RKO (cell line): ENCODE measurements around the gene MYH16.
"Not testable (repeated sequence)": the region's sequence is repeated elsewhere in the genome, so short reads cannot be mapped to it uniquely, and the experiment has no call there.

ENCODE experiments used
- DNase-seq: peaks from one replicate; pipeline ENCODE4 v3.0.0-alpha.2; 2016; ENCODE audit warnings: low spot score

The MYH16 gene

GRCh38 chr7:99305473-99306260, 33.0 kb downstream of the MYH16 start:
- DNase-seq: no peak

DNA sequence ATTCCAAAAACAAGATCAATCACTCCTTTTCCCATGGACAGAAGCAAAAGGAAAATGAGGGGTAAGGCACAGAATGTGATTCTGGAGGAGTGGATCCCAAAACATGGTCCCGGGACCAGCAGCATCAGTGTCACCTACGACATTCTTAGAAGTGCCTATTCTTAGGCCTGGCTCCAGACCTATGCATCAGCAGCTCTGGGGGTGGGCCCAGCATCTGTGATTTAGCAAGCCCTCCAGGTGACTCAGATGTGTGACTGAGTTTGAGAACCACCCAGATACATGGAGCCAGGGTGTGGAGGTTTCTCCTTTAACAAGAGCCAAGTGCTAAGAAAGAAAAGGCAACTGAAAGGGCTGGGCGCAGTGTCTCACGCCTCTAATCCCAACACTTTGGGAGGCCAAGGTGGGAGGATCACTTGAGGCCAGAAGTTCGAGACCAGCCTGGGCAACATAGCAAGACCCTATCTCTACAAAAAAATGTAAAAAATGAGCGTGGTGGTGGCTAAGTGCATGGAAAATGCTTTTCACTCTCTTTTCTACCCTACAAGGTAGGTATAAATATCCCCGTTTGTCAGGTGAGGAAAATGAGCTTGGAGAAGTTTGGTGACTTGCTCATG, 35.9 kb downstream of the MYH16 start:
- DNase-seq: peak; percentile 46

GRCh38 chr7:99309111-99309510, 36.5 kb downstream of the MYH16 start:
- no peak for DNase-seq

DNA sequence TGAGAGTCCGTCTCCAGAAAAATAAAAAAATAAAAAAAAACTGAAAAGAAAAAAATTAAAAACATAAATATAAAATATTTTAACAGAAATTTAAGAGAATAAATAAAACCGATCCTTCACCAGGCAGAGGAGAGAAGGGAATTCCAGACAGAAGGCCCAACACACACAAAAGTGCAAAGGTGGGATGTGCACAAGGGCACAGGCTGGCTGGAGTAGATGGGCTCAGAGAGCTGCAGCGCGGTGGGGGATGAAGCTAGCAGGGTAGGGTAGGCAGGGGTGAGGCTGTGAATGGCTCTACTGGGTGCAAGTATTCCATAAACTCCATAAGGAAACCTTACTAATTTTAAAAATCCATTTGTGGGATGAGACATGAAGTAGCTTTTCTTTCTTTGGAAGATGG, 37.4 kb downstream of the MYH16 start:
- no peak for DNase-seq

- no peak for DNase-seq
Measured at GRCh38 chr7:99311702-99312101, 39.1 kb downstream of the MYH16 start.

DNA sequence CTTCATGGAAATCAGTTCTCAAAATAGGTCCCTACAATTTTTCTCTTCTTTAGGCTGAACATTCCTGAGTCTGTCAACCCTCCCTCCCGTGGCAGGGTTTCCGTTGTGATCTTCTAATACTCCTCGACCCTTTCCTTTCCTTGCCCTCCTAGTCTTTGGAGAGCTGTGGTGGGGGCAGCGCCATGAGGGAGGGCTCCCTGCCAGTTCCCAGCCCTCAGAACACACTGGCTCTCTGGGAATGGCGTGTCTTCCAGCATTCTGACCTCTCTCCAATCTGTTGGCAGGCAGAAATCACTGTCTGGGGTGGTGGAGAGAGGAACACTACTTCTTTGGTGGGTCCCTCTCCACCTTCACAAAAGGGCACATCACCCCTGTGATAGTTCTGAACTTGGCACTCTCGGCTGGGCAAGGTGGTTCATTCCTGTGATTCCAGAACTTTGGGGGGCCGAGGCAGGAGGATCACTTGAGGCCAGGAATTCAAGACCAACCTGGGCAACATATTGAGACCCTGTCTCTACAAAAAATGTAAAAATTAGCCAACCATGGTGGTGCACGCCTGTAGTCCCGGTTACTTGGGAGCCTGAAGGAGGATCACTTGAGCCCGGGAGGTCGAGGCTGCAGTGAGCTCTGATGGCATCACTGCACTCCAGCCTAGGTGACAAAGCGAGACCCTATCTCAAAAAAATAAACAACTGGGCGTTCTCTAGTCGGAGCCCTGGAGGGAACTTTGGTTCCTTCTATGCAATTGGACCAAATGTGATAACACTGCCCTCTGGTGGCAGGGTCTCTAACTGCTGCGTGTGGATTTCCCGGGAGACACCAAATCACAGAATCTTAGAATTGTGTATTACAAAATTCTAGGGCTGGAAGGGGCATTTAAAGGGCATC, 39.9 kb downstream of the MYH16 start:
- DNase-seq: peak; percentile 65

DNA sequence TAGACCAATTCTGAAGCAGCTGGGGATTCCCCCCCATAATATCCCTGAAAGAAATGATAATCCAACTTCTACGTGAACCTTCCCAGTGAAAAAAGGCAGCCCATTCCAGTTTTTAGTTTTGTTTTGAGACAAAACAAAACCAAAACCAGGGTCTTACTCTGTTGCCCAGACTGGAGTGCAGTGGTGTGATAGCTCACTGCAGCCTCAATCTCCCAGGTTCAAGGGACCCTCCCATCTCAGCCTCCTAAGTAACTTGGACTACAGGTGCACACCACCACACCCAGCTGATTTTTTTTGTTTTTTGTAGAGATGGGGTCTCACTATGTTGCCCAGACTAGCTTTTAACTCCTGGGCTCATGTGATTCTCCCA, 40.5 kb downstream of the MYH16 start:
- no peak for DNase-seq

- DNase-seq: no peak
Measured at GRCh38 chr7:99314504-99314903, 41.9 kb downstream of the MYH16 start.

DNA sequence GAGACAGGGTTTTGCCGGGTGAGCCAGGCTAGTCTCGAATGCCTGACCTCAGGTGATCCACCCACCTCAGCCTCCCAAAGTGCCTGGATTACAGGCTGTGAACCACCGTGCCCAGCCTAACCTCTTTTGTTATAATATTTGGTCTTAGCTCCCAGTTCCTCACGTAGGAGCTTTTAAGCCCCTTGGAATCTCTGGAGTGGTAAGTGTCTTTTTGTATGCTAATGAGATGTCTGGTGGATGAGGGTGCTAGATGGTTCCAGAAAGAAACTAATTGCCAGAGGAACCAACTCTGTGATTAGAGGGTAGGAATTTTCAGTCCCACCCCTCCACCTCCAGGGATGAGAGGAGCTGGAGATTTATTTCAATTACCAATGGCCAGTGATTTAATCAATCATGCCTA, 47.7 kb downstream of the MYH16 start:
- no peak for DNase-seq

DNA sequence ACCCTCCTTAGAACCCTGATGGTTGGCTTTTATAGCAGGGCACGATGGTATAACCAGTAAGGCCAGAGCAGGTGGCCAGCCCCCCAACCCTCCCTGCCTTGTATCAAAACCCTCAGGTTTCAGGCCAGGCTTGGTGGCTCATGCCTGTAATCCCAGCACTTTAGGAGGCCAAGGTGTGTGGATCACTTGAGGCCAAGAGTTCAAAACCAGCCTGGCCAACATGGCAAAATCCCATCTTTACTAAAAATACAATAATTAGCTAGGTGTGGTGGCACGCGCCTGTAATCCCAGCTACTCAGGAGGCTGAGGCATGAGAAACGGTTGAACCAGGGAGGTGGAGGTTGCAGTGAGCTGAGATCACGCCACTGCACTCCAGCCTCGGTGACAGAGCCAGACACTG, 50.0 kb downstream of the MYH16 start:
- not testable (repeated sequence) for DNase-seq

DNA sequence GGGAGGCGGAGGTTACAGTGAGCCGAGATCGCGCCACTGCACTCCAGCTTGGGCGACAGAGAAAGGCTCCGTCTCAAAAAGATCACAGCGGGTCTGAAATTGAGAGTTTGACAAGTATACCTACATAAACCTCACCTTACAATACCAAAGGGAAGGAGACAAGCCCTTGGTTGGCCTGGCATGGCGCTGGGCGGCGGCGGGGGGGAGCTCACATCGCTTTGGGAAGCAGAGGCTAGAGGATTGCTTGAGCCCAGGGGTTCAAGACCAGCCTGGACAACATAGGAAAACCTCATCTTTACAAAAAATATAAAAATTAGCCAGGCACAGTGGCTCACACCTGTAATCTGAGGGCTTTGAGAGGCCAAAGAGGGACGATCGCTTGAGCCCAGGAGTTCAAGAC, 51.9 kb downstream of the MYH16 start:
- no peak for DNase-seq

- no peak for DNase-seq
Measured at GRCh38 chr7:99325001-99325493, 52.4 kb downstream of the MYH16 start.

DNA sequence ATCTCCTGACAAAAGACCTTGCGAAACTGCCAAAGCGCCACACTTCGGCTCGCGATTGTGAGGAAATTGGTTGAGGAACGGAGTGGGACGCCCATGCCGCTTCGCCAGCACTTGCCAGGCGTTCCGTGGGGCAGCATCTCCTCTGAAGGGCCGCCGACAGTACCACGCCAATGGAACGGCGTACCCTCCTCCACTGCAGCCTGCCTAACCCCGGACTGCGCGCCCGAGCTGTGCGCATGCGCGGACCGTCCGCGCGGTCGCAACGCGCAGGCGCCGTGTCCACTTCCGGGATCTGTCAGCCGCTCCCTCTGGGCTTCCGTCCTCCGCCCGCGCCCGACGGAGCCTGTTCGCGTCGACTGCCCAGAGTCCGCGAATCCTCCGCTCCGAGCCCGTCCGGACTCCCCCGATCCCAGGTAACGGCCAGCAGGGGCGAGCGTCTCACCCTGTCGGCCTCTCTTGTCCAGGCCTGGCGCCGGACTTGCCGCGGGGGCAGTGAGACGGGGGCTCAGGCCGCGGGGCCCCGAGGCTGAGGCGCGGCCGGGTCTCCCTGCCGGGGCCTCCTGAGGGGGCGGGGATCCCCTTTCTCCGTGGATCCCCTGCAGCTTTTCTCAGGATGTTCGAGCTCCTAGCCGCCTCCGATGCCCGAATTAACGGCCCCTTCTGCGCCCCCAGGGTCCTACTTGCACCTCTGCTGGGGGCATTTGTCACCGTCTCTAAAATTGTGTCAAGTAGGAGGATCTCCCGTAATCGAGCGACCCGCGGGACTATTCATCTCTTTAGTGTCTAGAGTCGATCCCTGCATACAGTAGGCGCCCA, 53.2 kb downstream of the MYH16 start, which contains the start of gene ARPC1A:
Gene ARPC1A, plus strand, starts transcription at position 307 of the 816 bp plus-strand sequence. CDS start 7,456 bp downstream, outside the sequence.
- peak; percentile 96 for DNase-seq

DNA sequence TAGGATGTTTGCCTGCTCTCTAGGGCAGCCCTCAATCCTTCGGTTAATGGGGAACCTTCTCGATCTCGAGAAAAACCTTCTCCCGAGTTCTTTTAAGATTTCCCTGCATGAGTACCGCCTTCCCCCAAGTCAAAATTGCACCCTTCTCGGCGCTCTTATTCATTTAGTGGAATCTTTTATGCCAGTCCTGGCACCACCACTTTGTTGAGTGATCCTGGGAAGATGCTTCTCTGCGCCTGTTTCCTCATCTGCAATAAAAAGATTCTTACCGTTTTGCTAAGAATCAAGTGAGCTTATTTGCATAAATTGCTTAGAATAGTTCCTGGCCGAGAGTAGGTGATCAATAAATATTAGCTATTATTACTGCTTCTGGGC, 53.8 kb downstream of the MYH16 start:
- DNase-seq: peak; percentile 37

DNA sequence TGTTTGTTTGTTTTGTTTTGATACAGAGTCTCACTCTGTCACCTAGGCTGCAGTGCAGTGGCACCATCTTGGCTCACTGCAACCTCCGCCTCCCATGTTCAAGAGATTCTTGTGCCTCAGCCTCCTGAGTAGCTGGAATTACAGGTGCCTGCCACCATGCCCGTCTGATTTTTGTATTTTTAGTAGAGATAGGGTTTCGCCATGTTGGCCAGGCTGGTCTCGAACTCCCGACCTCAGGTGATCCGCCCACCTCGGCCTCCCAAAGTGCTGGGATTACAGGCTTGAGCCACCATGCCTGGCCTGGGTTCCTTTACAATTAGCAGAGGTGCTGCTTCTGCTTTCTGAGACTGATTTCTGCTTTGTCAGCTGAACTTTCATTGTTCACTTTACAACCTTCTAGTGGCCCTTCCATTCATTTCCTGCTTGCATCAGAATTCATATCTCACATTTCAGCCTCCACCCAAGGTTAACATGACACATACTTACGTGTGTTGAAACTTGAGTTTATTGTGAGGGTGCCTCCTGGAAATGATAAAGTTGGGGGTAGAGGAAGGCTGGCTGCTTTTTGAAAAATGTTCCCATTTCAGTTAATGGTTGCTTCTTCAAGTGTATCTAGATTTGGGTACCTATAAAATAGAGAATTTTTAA, 57.8 kb downstream of the MYH16 start:
- peak; percentile 97 for DNase-seq

DNA sequence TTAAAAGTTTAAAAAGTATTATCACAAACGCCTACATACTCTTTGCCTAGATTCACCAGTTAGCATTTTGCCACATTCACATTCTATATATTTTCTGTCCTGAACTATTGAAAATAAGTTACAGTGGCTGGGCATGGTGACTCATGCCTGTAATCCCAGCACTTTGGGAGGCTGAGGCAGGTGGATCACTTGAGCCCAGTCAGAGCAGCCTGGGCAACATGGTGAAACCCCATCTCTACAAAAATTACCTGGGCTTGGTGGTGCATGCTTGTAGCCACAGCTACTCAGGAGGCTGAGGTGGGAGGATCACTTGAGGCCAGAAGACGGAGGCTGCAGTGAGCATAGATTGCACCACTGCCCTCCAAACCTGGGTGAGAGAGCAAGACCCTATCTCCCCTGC, 58.4 kb downstream of the MYH16 start:
- no peak for DNase-seq

- no peak for DNase-seq
Measured at GRCh38 chr7:99339595-99339994, 67.0 kb downstream of the MYH16 start.

GRCh38 chr7:99340659-99341058, 68.0 kb downstream of the MYH16 start:
- DNase-seq: no peak

- no peak for DNase-seq
Measured at GRCh38 chr7:99344061-99344647, 71.5 kb downstream of the MYH16 start.

GRCh38 chr7:99350641-99351040, 78.0 kb downstream of the MYH16 start:
- DNase-seq: not testable (repeated sequence)

DNA sequence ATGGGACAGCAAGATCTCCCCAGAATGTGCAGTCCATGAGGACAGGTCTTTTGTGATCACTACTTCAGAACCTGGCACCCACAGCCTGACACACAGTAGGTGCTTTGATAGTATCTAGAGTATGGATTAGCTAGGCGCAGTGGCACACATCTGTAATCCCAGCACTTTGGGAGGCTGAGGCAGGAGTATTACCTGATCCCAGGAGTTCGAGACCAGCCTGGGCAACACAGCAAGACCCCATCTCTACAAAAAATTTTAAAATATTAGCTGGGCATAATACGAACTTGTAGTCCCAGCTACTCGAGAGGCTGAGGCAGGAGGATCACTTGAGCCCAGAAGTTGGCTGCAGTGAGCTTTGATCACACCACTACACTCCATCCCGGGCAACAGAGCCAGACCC, 79.6 kb downstream of the MYH16 start:
- no peak for DNase-seq
